Germinal center (tissue), 1 donor: ENCODE results near the gene NCOA1.

ENCODE experiments used
- DNase-seq: peaks from one replicate; pipeline ENCODE4 v3.0.0; 2012; ENCODE audit warnings: mixed read lengths, low spot score

The NCOA1 gene

DNA sequence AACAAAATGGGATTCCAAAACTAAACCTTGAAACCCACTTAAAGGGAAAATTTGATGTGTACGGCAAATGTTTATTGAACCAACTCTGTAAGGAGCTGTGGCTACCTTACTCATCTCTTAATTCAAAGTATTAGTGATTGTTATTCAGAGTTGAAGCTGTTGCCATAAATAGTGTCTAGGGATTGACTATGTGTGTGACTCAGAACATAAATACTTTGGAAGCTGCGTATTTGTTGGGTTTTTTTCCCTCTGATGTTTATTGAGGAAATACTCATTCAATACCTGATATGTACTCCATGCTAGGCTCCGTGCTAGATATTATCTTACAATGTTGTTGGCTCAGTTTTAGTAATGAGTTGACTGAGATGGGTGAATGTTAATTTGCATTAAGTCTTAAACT is 211.7 kb downstream of the NCOA1 start:
- no peak for DNase-seq

DNA sequence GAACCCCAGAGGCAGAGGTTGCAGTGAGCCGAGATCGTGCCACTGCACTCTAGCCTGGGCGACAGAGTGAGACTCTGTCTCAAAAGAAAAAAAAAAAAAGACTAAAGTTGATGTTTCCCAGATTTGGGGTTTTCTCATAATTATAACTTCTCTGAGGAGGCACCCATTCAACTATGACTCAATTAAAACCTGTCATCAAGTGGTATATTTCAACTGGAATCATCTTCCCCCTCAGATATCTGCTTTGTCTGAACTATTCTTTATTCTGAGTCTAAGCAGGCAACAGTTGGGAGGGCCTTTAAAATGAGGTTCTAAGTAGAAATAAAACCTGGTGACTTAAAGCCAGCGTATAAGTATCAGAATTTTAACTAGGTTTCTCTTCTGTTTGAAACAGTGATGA is 213.6 kb downstream of the NCOA1 start:
- DNase-seq, result no peak

DNA sequence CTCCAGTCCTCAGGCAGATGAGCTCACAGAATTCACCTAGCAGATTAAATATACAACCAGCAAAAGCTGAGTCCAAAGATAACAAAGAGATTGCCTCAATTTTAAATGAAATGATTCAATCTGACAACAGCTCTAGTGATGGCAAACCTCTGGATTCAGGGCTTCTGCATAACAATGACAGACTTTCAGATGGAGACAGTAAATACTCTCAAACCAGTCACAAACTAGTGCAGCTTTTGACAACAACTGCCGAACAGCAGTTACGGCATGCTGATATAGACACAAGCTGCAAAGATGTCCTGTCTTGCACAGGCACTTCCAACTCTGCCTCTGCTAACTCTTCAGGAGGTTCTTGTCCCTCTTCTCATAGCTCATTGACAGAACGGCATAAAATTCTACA is 216.1 kb downstream of the NCOA1 start:
- no peak for DNase-seq

DNA sequence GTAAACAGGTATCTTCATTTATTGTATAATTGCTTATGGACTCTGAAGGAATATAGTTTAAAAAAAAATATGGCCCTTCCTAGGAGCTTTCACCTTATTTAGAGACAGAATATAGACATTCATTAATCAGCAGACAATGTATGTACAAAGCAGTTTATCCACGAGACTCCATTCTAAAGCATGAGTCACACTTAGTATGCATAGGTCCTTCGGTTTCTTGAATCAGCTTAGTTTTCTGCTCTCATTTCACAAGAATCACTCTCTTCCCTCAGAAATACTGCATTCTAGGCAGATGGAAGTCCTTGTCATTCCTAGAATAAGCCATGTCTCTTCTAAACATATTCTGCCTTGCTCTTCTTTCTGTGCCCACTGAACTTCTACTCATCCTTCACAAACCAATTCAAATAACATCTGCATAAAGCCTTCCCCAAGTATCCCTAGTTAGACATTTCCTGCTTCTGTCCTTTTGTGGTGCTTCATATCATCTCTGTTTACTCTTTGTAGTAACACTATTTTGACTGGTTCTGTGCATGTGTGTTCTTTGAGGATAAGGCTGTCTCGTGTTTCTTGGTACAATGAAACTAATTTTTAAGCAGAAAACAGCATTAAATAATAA is 217.6 kb downstream of the NCOA1 start:
- no peak for DNase-seq

DNA sequence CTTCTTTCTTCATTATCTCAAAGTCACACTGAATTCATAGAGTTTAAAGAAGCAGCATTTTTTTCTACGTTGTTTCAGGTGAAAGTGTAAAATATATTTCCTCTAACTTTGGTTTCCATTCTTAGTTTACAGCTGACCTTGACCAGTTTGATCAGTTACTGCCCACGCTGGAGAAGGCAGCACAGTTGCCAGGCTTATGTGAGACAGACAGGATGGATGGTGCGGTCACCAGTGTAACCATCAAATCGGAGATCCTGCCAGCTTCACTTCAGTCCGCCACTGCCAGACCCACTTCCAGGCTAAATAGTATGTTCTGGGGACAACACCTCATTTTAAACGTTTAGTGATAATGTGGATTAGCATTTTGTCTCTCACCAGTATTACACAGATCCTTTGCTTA is 219.8 kb downstream of the NCOA1 start:
- DNase-seq, result no peak

DNA sequence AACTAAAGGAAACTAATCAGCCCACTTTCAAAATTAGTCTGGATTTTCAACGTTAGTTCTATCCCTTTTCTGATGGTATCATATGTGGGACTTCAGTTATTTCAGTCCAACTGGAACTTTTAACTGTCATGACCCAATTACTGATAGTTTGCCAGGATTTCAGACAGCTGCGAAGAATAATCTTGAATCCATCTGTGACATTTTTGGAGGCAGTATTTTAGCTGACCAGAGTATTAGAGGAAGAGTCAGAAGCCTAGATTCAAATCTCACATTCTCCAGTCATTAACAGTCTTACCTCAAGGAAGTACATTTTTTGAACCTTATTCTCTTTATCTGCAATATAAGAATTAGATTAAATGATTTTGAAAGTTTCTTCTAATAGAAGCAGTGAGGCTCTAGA is 220.8 kb downstream of the NCOA1 start:
- no peak for DNase-seq

DNA sequence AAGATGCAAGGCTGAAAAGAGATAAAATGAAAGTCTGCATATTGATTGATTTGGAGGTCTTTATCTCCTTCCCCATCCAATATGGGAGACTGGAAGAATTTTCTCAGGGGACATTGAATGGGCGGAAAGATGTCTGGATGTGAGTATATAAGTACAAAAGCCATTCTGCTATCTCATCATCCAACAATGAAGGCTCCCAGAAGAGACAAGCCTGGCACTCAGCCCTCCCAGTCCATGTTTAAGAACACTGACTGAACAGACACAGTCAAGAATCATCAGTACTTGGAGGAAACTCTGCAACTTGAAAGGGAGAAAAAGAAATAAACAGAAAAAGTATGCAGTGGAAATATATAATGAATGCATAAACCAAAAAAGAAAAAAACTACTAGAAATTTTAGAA is 221.2 kb downstream of the NCOA1 start:
- no peak for DNase-seq

DNA sequence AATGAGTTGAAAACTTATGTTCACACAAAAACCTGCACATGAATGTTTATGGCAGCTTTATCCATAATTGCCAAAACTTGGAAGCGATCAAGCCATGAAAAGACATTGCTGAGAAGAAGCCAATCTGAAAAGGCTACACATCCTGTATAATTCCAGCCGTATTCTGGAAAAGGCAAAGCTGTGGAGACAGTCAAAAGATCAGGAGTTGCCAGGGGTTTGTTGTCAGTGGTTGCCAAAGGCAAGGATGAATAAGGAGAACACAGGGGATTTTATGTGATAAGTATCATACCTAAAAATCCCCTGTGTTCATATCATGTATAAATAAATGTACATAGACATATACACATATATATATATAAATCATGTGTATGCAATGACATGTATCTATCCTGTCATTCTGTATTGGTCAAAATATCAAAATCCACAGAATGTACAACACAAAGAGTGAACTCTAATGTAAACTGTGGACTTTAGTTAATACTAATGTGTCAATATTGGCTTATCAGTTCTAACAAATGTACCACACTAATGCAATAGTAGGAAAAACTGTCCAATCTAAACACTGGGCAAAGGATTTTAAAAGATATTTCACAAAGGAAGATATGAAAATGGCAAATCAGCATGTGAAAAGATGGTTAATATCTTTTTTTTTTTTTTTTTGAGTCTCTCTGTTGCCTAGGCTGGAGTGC is 226.4 kb downstream of the NCOA1 start:
- no peak for DNase-seq

DNA sequence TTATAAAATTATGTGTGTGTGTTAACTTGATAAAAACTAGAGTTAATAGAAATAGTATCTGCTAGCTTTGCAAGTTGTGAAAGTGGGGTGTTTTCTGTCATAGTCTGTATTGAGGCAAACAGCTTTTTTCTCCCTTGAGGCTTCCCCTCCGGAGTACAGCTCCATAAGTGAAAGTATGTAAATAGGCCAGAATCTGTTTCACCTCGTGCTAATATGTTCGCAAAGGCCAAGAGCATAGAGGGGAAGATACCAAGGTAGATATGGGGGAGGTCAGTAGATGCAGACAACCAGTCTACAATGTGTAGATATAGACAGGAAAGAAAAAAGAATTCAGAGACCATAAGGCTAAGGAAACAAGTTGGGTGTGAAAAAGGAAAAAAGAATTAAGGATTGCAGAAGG is 229.3 kb downstream of the NCOA1 start:
- peak; percentile 21 for DNase-seq

DNA sequence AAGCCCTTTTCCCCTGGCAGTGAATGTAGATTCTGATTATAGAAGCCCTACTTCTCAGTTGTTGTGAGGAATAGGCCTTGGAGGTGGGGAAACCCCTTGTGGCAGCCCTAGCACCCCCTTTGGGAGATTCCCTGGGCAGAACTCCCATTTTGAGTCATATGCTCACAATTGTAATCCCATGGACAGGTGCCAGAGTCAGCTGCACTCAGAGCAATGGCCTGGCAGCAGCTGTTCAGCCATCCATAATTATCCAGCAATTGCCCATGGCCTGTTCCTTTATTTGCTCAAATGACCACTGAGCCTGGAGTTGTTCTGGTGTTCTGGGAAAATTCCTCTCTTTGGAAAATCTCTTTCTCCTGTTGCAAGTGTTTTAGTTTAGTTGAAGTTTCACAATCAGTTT is 230.4 kb downstream of the NCOA1 start:
- DNase-seq, result no peak

DNA sequence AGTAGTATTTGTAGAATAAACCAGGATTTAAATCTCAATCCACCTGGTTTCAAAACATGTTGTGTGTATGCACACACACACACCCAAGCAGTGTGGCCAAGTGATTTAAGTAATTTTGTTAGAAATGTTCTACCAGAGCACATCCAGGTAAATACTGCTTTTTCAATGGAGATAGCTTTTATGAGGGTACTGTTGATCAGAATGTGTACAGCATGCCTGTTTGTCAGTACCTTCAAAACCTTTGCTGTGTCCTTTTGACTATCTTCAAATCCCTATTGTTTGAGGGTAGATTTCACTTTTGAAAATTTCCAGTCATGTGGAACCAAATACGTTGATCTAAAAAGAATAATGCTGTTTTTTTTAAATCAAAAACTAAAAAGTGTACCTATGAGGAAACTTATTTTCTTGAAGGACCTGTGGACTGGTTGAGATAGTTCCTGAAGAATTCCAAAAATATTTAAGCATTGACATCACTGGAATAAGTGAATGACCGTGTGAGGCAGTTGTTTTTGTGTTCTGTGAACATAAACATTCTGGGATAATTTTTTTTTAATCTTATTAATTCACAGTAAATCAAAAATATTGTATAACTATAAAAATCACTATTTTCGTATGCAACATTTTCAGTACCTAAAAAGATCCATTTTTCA is 231.2 kb downstream of the NCOA1 start:
- DNase-seq, result no peak

DNA sequence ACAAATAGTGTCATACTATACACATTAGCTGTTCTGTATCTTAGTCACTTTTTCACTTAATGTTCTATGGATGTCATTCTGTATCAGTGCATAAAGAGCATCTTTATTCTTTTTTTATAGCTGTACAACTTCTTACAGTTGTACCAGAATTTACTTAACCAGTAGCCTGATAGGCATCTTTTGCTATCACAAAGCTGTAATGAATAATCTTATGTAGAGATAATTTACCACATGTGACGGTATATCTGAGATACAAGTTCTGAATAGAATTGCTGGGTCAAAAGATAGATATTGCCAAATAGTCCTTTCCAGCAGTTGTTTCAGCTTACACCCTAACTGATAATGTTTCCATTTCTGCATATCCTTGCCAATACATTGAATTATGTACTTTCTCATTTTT is 232.1 kb downstream of the NCOA1 start:
- no peak for DNase-seq

DNA sequence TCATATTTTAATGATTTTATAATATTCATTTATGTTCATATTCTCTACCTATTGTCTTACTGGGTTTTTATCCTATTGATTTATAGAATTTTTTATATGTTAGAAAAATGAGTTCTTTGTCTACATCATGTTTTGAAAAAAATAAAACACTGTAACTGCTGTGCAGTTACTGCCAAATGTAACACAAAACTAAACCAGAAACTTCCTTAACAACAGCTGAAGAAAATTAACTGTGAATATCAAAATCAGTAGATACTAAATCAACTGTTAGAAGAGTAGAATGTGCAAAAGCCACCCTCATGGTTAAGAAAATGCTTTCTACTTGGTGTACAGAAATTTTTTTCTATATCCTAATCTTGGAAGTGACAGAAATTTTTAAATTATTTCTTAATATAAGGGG is 232.6 kb downstream of the NCOA1 start:
- no peak for DNase-seq

DNA sequence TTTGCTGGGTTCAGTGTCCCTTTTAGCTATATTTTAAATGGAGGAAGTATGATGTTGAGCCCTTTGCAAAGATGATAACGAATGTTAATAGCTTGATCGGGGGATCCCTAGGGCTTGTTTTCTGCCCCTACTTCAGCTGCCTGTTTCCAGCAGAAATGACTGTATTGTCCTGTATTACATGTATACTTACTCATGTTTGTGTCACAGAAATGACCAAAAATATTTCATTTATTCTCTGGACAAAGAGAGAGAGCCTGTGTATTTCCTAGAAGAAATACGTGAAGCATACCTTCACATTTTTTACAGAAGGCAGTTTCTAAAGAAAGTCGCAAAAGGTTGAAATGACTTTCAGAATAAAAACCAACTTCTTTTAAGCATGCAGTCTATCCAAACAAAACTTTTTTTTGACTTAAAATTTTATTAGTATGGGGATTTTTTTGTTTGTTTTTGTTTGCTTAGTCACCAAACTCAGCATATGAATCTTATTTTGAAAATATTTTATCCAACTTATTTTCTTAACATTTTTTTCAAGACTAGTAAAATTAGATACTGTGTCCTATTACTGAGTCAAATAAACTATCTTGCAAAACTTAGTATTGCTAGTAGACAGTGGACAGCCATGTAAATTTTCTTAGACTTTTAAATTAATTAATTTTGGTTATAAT is 233.2 kb downstream of the NCOA1 start:
- no peak for DNase-seq

DNA sequence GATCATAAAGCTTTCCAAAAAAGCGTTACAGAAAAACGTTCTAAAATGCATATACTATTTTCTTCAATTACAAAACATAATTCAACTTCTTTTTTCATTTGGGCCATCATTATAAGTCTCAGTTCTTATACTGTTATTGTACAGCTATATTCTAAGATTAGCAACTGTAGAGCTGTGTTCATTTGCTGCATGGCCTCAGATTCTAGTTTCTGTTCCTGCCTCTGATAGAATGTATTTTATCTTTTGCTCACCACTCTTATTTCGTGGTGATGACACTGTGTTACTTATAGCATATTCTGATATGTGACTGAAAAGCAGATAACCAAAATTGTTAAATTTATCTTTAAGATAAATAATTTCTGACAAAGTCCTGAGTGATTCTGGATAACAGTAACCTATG is 234.9 kb downstream of the NCOA1 start:
- DNase-seq, result no peak

DNA sequence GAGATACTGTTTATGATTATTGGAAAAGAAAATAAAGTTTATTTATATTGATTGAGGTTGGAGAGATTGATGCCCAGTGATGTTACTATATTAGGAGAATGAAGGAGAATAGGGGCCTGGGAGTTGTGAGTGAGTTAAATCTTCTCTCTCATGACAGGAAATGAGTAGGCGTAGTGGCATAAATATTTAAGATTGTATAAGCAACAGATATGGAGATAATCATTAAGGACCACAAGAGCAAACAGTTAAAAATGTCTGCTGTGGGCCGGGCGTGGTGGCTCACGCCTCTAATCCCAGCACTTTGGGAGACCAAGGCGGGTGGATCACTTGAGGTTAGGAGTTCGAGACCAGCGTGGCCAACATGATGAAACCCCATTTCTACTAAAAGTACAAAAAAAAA is 239.4 kb downstream of the NCOA1 start:
- DNase-seq, result no peak

DNA sequence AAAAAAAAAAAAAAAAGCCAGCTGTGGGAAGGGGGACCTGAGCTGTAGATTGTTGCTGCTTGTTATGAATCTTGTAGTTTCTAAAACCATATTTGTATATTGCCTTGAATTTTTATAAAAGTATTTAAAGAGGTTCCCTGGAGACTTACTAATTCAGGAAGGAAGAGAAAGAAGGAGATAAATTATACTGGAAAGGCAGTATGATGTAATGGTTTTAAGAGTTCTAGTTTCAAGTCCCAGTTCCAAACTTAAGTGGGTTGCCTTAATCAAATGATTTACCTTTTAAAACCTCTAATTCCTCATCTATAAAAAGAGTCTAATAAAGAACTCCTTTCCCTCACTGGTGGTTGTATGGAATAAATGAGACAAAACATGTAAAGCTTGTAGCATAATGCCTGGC is 240.0 kb downstream of the NCOA1 start:
- no peak for DNase-seq

DNA sequence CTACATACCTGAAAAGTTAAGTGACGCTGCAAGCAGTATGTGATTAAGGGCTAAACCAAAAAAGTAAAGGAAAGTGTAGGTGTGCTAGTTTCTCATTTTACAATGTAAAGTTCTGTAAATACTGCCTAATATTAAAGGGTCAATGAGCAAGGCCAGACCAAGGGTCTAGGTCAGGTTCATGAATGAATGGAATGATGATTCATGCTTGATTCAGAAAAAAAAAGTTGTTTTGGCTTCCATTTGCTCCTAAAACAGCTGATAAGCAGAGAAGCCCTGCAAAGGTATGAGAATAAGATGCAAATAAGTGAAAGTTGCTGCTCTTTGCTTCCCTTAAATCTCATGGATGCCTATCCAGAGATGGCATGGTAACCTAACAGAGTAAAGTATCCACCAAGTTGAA is 240.9 kb downstream of the NCOA1 start:
- no peak for DNase-seq

DNA sequence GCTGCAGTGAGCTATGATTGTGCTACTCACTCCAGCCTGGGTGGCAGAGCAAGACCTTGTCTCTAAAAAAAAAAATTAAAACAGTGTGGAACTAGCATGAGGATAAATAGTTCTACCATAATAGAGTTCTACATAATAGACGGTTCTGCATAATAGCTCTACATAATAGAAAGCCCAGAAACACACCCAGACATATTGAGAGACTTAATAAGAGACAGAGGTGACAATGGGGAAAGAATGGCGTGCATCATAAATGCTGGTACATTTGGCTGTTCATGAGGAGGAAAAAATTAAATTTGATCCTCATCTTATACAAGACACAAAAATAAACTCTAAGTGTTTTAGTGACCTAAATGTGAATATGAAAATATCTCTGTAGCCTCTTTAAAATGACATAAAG is 243.7 kb downstream of the NCOA1 start:
- DNase-seq, result no peak

DNA sequence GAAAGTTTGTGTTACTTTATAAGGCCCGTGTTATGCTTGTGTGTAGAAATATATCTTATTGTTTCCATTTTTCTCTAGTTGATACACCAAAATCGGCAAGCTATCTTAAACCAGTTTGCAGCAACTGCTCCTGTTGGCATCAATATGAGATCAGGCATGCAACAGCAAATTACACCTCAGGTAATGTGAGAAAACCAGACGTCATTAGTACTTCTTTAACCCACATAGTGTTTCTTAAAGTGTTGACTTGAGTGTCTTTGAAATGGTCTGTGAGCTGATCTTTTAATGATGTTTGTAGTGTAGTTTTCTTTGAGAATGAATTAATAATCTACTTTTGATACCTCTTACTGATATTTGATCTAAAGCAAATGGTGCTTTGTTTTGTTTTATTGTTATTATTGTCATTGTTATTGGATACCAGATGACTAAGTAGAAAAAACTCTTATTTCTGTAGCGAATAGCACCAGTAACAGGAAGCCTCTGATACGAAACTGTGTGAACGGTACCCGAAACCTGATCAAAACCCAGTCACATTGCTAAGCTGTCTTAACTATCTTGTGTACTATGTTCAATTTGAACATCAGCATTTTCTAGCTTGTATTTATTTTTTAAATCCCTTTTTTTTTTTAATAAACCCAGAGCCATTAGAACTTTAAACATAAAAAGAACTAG is 248.4 kb downstream of the NCOA1 start:
- DNase-seq, result no peak

DNA sequence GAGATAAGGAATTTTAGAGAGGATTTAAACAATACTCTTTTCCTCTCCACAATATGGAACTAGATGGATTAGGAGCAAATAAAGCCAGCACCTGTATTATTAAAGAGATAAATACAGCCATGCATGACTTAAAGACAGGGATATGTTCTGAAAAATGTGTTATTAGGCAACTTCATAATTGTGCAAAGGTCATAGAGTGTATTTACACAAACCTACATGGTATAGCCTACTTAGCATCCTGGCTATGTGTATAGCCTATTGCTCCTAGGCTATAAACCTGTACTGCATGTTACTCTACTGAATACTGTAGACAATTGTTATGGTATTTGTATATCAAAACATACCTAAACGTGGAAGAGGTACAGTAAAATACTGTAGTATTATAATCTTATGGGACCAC is 249.1 kb downstream of the NCOA1 start:
- no peak for DNase-seq

DNA sequence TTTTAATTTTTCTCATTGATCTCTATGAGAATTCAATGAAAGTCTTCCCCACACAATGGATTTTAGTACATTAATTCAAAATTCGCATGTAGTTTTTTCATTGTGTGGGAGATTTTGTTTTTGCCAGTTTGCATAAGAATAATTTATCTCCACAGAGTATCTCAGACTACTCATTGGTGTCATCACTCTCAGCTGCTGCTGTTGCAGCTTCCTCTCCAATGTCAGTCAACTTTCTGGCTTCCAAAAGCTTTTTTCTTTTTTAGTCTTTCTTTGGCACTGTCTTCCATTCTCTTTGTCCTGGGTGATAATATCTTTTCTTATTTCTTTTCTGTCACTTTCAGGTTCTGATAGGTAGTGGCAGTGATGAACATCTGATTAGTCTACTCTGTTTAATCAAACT is 251.7 kb downstream of the NCOA1 start:
- no peak for DNase-seq

DNA sequence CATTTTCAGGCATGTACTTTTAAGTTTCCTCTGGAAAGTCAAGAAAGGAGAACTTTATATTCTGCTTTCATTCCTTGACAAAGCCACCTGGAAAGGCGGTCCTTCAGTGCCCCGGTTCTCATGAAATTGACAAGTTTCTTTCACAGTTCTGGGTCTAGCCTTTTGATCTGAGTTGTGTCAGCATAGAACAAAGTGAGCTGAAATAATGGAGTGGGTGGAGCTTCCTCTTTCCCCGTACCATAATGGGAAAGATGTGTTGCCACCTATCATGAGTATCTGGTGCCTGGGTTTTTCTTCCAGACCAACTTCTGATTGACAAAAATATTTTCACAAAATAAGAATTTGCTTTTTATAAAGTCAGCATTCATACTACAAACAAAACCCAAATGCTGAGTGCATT is 252.9 kb downstream of the NCOA1 start:
- DNase-seq, result no peak
